Measurements from ENCODE around the gene SIPA1L3.

The SIPA1L3 gene

DNA sequence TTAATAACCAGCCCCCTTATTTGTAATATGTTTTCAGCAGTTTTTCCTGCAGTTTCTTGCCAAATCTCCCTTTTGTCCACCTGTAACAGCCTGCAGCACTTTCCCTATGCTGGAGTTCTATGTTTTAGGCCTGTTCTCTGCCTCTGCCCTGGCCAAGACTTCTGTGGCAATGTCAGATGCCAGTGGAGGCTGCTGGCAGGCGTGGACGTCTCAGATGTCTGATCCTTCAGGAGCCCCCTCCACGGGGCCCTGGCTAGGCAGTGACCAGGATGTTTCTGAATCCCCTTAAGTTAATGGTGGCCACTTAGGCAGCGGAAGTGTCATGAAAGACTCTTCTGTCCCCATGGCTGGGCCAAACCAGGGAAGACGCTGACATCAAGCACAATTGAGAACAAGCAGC is 40.8 kb downstream of the SIPA1L3 start:
- Histone ChIP-seq H3K4me3 (ENCODE audit: extremely low read depth, insufficient read depth, low read length, poor library complexity, severe bottlenecking) (no peak overlapping the region), H3K4me1 (ENCODE audit: control insufficient read depth, insufficient read depth, low read length, poor library complexity, severe bottlenecking) (no peaks in the 10 kb centered on the region), H3K36me3 (ENCODE audit: control insufficient read depth, insufficient read depth, low read length) (no peaks in the 10 kb centered on the region), H3K27ac (ENCODE audit: low read depth, low read length, severe bottlenecking) (no peak overlapping the region), H3K9me3 (ENCODE audit: control insufficient read depth, low read length) (no peaks in the 10 kb centered on the region)
- 81 to 97% methylated on average over 5 of the region's 5 CpGs for WGBS, 2 experiments (ENCODE audit: insufficient coverage in 2 of 2)

DNA sequence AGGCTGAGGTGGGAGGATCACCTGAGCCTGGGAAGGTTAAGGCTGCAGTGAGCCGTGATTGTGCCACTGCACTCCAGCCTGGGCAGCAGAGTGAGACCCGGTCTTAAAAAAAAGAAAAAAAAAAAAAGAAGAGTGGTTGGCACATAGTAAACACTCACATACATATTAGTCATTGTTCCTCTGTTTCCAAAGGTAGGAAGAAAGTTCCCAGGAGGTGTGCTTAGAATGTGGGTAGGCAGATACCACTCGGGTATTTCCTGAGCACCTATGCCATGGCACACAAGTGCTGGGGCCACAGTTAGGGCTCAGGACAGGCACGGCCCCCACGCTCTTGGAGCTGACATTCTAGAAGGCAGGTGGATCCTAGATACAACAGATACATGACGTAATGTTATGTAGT is 41.4 kb downstream of the SIPA1L3 start:
- Histone ChIP-seq H3K9me3 (ENCODE audit: control insufficient read depth, low read length) (no peaks in the 10 kb centered on the region), H3K4me1 (ENCODE audit: control insufficient read depth, insufficient read depth, low read length, poor library complexity, severe bottlenecking) (no peaks in the 10 kb centered on the region), H3K4me3 (ENCODE audit: extremely low read depth, insufficient read depth, low read length, poor library complexity, severe bottlenecking) (no peak overlapping the region), H3K36me3 (ENCODE audit: control insufficient read depth, insufficient read depth, low read length) (no peaks in the 10 kb centered on the region), H3K27ac (ENCODE audit: low read depth, low read length, severe bottlenecking) (no peak overlapping the region)
- WGBS, 2 experiments (ENCODE audit: insufficient coverage in 2 of 2): 89 to 98% methylated on average over 3 to 4 of the region's 6 CpGs

DNA sequence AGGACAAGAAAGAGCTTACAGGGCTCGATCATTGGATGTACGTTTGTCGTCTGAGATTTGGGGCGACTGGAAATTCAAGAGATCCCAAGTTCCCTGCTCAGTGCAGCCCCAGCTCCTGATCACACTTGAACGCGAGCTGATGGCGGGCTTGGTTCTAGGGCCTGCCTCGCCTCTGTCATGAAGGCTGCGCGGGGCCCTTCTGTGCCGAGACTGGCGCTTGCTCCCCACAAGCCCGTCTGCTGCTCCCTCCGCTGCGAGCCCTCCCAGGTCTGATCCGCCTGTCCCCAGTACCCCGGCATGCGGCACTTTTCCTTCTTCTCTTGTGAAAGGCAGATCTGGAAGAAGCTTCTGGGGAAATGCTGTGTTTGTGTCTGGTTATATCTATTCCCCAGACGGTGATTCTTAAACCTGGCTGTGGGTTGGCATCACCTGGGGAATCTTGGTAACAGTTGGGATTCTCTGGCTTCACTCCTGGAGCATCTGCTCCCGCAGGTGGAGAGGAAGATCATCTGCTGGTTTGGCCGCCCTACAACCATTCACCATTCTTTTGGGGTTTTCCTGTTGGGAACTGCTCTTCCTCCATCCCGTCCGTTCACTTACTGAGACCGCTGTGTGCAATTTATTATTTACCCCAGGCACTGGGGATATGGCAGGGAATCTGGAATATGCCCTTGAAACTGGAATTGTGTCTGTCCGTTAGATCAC is 43.6 kb downstream of the SIPA1L3 start:
- no peak overlapping the region for H3K27ac ChIP-seq (ENCODE audit: low read depth, low read length, severe bottlenecking)
- WGBS, 2 experiments (ENCODE audit: insufficient coverage in 2 of 2): 93% methylated on average over 17 to 24 of the region's 25 CpGs
- no peaks in the 10 kb centered on the region for H3K4me1 ChIP-seq (ENCODE audit: control insufficient read depth, insufficient read depth, low read length, poor library complexity, severe bottlenecking)
- H3K36me3 ChIP-seq (ENCODE audit: control insufficient read depth, insufficient read depth, low read length): no peaks in the 10 kb centered on the region
- H3K4me3 ChIP-seq (ENCODE audit: extremely low read depth, insufficient read depth, low read length, poor library complexity, severe bottlenecking): no peak overlapping the region
- H3K9me3 ChIP-seq (ENCODE audit: control insufficient read depth, low read length): no peaks in the 10 kb centered on the region

DNA sequence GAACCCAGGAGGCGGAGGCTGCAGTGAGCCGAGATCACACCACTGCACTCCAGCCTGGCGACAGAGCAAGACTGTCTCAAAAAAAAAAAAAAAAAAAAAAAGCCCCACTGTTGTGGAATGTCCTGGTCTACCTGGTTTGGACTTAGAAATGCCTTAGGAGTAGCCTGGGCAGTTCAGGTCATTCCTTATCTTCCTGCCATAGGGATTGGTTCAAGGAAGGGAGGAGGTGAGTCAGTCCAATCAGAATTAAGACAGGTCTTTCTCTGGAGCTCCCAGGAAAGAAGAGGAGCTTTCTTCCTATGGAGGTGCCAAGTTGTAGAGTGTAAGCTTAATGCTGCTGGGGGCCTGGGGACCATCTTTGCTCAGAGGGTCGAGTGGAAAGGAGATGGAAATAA is 44.8 kb downstream of the SIPA1L3 start:
- H3K4me3 ChIP-seq (ENCODE audit: extremely low read depth, insufficient read depth, low read length, poor library complexity, severe bottlenecking): no peak overlapping the region
- 71% methylated on average over 1 of the region's 4 CpGs; no CpG with 5 or more reads in 1 of the 2 experiments for WGBS, 2 experiments (ENCODE audit: insufficient coverage in 2 of 2)
- no peaks in the 10 kb centered on the region for H3K4me1 ChIP-seq (ENCODE audit: control insufficient read depth, insufficient read depth, low read length, poor library complexity, severe bottlenecking)
- H3K27ac ChIP-seq (ENCODE audit: low read depth, low read length, severe bottlenecking): no peak overlapping the region
- no peaks in the 10 kb centered on the region for H3K36me3 ChIP-seq (ENCODE audit: control insufficient read depth, insufficient read depth, low read length)
- no peaks in the 10 kb centered on the region for H3K9me3 ChIP-seq (ENCODE audit: control insufficient read depth, low read length)

DNA sequence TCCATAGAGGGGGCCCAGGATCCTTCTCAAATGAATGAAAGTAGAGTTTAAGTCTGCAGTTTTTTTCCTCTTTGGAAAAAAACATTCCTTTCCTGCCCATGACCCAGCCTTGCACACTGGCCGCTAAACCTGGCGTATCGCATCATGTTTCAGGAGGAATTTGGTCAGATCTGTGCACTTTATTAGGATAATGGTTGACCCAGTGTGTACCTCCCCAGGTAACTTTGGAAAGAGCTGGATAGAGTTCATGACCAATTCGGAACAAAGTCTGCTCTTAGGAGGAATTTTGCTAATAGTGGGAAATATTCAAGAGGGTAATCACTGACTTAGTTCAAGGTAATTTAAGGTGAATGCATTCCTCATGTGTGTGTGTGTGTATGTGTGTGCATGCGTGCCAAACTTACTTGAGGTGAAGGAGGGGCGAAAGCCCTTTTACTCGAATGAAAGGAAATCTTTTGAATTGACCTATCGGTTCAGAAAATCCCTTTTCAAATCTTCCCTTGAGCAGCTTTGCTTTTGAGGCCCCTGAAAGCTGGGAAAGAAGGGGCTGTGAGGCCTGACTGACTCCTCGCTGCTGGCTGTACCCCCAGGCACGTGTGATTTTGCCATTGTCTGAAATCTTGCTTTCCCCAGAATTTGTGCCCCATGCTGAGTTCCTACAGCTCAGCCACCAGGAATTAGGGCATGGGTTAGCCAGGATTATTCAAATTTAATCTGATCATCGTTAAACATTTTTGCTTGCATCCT is 46.3 kb downstream of the SIPA1L3 start:
- Histone ChIP-seq H3K4me1 (ENCODE audit: control insufficient read depth, insufficient read depth, low read length, poor library complexity, severe bottlenecking) (no peaks in the 10 kb centered on the region), H3K4me3 (ENCODE audit: extremely low read depth, insufficient read depth, low read length, poor library complexity, severe bottlenecking) (no peak overlapping the region), H3K27ac (ENCODE audit: low read depth, low read length, severe bottlenecking) (no peak overlapping the region), H3K36me3 (ENCODE audit: control insufficient read depth, insufficient read depth, low read length) (no peaks in the 10 kb centered on the region), H3K9me3 (ENCODE audit: control insufficient read depth, low read length) (no peaks in the 10 kb centered on the region)
- 70 to 74% methylated on average over 9 to 11 of the region's 11 CpGs for WGBS, 2 experiments (ENCODE audit: insufficient coverage in 2 of 2)

DNA sequence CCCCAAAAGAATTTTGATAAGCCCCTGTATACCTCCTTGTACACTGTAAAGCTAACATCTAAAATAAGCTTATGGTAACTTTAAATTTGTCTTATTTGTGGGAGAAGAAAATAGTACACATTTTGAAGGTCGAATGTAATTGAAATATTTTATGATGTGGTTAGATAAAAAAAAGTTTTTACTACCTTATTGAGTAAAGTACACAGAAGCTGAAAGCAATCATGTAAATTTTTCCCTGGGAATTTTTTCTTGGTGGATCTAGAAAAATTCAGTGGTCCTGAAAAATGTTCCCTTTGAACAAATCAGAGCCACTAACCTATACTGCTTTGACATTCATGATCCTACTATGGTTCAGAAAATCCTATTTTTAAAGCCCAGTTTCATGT is 46.9 kb downstream of the SIPA1L3 start:
- H3K36me3 ChIP-seq (ENCODE audit: control insufficient read depth, insufficient read depth, low read length): no peaks in the 10 kb centered on the region
- H3K4me3 ChIP-seq (ENCODE audit: extremely low read depth, insufficient read depth, low read length, poor library complexity, severe bottlenecking): no peak overlapping the region
- H3K9me3 ChIP-seq (ENCODE audit: control insufficient read depth, low read length): no peaks in the 10 kb centered on the region
- H3K4me1 ChIP-seq (ENCODE audit: control insufficient read depth, insufficient read depth, low read length, poor library complexity, severe bottlenecking): no peaks in the 10 kb centered on the region
- peak overlapping the region; percentile 43 for H3K27ac ChIP-seq (ENCODE audit: low read depth, low read length, severe bottlenecking)
- WGBS, 2 experiments (ENCODE audit: insufficient coverage in 2 of 2): no CpG with 5 or more reads among the region's 1 CpG

DNA sequence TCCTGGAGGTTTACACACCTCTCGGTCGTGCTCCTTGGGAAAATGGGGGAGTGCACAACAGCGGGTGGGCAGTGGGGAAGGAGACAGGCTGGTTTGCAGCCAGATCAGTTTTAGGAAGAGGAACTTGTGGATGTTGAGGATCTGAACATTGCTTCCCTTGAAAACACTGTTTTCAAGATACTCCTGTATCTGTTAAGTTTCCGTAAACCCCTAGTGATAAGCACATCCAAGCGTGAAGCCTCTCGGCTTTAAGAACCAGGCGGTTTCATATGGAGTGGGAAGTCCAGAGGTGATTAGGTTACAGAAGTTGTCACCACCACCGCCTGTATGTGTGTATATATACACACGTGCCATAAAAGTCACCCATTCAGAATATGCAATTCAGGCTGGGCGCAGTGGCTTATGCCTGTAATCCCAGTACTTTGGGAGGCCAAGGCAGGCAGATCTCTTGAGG is 47.4 kb downstream of the SIPA1L3 start:
- peak overlapping the region; percentile 43 for H3K27ac ChIP-seq (ENCODE audit: low read depth, low read length, severe bottlenecking)
- 80 to 85% methylated on average over 6 to 7 of the region's 10 CpGs for WGBS, 2 experiments (ENCODE audit: insufficient coverage in 2 of 2)

DNA sequence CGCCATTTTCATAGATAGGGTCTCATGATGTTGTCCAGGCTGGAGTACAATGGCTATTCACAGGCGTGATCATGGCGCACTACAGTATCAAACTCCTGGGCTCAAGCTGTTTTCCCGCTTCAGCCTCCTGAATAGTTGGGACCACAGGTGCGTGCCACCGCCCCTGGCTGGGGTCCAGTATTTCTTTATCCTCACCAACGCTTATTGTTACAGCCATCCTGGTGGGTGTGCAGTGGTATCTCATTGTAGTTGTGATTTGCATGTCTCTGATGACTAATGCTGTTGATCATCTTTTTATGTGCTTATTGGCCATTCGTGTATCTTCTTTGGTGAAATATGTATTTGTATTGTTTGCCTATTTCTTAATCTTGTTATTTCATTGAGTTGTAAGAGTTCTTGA is 49.0 kb downstream of the SIPA1L3 start:
- no peak overlapping the region for H3K27ac ChIP-seq (ENCODE audit: low read depth, low read length, severe bottlenecking)
- no peak overlapping the region for H3K4me3 ChIP-seq (ENCODE audit: extremely low read depth, insufficient read depth, low read length, poor library complexity, severe bottlenecking)
- WGBS, 2 experiments (ENCODE audit: insufficient coverage in 2 of 2): 92 to 97% methylated on average over 6 to 7 of the region's 8 CpGs

More for the DNA sequence above, 47.4 kb downstream of the SIPA1L3 start:
- Histone ChIP-seq H3K4me3 (ENCODE audit: extremely low read depth, insufficient read depth, low read length, poor library complexity, severe bottlenecking) (no peak overlapping the region), H3K4me1 (ENCODE audit: control insufficient read depth, insufficient read depth, low read length, poor library complexity, severe bottlenecking) (no peaks in the 10 kb centered on the region), H3K36me3 (ENCODE audit: control insufficient read depth, insufficient read depth, low read length) (no peaks in the 10 kb centered on the region), H3K9me3 (ENCODE audit: control insufficient read depth, low read length) (no peaks in the 10 kb centered on the region)

DNA sequence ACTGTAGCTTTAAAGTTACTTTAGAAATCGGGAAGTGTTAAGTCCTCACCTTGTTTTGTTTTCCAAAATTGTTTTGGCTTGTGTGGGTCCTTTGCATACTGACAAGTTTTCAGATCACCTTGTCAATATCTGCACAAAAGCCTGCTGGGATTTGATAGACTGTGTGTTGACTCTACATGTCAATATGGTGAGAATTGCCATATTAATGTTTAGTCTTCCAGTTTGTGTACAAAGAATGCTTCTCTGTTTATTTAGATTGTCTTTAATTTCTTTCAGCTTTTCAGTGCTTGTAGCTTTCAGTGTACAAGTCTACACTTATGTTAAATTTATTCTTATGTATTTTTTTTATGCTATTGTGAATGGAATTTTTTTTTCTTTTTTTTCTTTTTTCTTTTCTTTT is 50.2 kb downstream of the SIPA1L3 start:
- 100% methylated on average over 1 of the region's 1 CpG for WGBS, 2 experiments (ENCODE audit: insufficient coverage in 2 of 2)
- Histone ChIP-seq H3K27ac (ENCODE audit: low read depth, low read length, severe bottlenecking) (no peak overlapping the region), H3K9me3 (ENCODE audit: control insufficient read depth, low read length) (peaks cover 3% of the 10 kb centered on the region), H3K36me3 (ENCODE audit: control insufficient read depth, insufficient read depth, low read length) (no peaks in the 10 kb centered on the region), H3K4me3 (ENCODE audit: extremely low read depth, insufficient read depth, low read length, poor library complexity, severe bottlenecking) (no peak overlapping the region), H3K4me1 (ENCODE audit: control insufficient read depth, insufficient read depth, low read length, poor library complexity, severe bottlenecking) (no peaks in the 10 kb centered on the region)

More for the DNA sequence above, 49.0 kb downstream of the SIPA1L3 start:
- Histone ChIP-seq H3K36me3 (ENCODE audit: control insufficient read depth, insufficient read depth, low read length) (no peaks in the 10 kb centered on the region), H3K9me3 (ENCODE audit: control insufficient read depth, low read length) (no peaks in the 10 kb centered on the region), H3K4me1 (ENCODE audit: control insufficient read depth, insufficient read depth, low read length, poor library complexity, severe bottlenecking) (no peaks in the 10 kb centered on the region)

DNA sequence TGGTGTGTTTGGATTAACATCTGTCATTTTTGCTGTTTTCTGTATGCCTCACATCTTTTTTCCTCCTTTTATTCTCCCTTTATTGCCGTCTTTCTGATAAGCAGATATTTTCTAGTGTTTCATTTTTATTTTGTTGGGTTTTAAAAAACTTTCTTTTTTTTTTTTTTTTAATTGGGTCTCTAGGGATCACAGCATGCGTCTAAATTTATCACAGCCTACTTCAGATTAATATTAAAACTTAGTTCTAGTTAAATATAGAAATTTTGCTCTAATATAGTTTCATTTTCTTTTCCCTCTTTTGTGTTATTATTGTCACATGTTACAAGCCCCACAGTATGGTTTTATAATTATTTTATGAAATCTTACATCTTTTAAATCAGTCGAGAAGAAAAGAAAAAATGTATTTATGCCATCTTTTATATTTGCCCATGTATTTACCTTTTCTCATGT is 52.7 kb downstream of the SIPA1L3 start:
- H3K36me3 ChIP-seq (ENCODE audit: control insufficient read depth, insufficient read depth, low read length): no peaks in the 10 kb centered on the region
- no peaks in the 10 kb centered on the region for H3K4me1 ChIP-seq (ENCODE audit: control insufficient read depth, insufficient read depth, low read length, poor library complexity, severe bottlenecking)
- no peak overlapping the region for H3K4me3 ChIP-seq (ENCODE audit: extremely low read depth, insufficient read depth, low read length, poor library complexity, severe bottlenecking)
- WGBS, 2 experiments (ENCODE audit: insufficient coverage in 2 of 2): no CpG with 5 or more reads among the region's 3 CpGs
- no peak overlapping the region for H3K27ac ChIP-seq (ENCODE audit: low read depth, low read length, severe bottlenecking)
- H3K9me3 ChIP-seq (ENCODE audit: control insufficient read depth, low read length): peaks cover 3% of the 10 kb centered on the region

DNA sequence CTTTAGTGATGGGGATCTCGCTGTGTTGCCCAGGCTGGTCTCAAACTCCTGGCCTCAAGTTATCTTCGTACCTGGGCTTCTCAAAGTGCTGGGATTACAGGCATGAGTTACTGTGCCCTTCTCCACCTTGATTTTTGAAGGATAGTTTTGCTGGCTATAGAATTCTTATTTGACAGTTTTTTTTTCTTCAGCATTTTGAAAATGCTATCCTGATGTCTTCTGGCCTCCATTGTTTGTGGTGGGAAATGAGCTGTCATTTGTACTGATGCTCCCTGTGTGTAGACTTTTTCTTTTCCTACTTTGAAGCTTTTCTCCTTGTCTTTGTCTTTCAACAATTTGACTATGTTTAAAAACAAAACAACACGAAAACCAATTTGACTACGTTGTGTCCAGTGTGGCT is 54.2 kb downstream of the SIPA1L3 start:
- Histone ChIP-seq H3K9me3 (ENCODE audit: control insufficient read depth, low read length) (peaks cover 3% of the 10 kb centered on the region), H3K36me3 (ENCODE audit: control insufficient read depth, insufficient read depth, low read length) (no peaks in the 10 kb centered on the region), H3K4me1 (ENCODE audit: control insufficient read depth, insufficient read depth, low read length, poor library complexity, severe bottlenecking) (no peaks in the 10 kb centered on the region), H3K27ac (ENCODE audit: low read depth, low read length, severe bottlenecking) (no peak overlapping the region), H3K4me3 (ENCODE audit: extremely low read depth, insufficient read depth, low read length, poor library complexity, severe bottlenecking) (no peak overlapping the region)
- WGBS, 2 experiments (ENCODE audit: insufficient coverage in 2 of 2): 100% methylated on average over 1 of the region's 4 CpGs
